SK-N-SH treated with all-trans-retinoic acid at 6 μM for 48 hours (cell line): ENCODE data around the gene NXF1.

Experiments used
- BACH2 ChIP-seq: fragments of 250-450 bp; sonication (Bioruptor Pico); IDR thresholded peaks from 2 replicates; pipeline ENCODE4 v1.9.0; 2021; ENCODE audit warnings: mild to moderate bottlenecking, borderline replicate concordance
- SNAI2 ChIP-seq: fragments of 250-450 bp; sonication (Bioruptor Pico); IDR thresholded peaks from 2 replicates; pipeline ENCODE4 v1.5.0; 2020; ENCODE audit warnings: mild to moderate bottlenecking, moderate library complexity
- TOX ChIP-seq: fragments of 250-450 bp; sonication (Bioruptor Pico); IDR thresholded peaks from 2 replicates; pipeline ENCODE4 v1.8.0; 2021; ENCODE audit warnings: mild to moderate bottlenecking, moderate library complexity, borderline replicate concordance
- ZC3H10 ChIP-seq: fragments of 250-450 bp; sonication (Bioruptor Pico); IDR thresholded peaks from 2 replicates; pipeline ENCODE4 v1.5.1; 2021; ENCODE audit warnings: mild to moderate bottlenecking, moderate library complexity
- ZNF70 ChIP-seq: fragments of 450-650 bp; formaldehyde crosslinking; IDR thresholded peaks from 2 replicates; pipeline ENCODE4 v1.5.0; 2020; ENCODE audit warnings: mild to moderate bottlenecking, moderate library complexity
- ZNF8 ChIP-seq: fragments of 450-650 bp; formaldehyde crosslinking; IDR thresholded peaks from 2 replicates; pipeline ENCODE4 v1.5.0; 2020; ENCODE audit warnings: mild to moderate bottlenecking, moderate library complexity

GRCh38 chr11:62853279-62853965 is 48.2 kb upstream of the NXF1 start:
- TF ChIP-seq ZNF8 (CRISPR knock-in tag) (no peak), ZNF70 (no peak), BACH2 (no peak), SNAI2 (no peak), TOX (no peak), ZC3H10 (no peak)
